Measurements from ENCODE around the gene TRIO.

DNA sequence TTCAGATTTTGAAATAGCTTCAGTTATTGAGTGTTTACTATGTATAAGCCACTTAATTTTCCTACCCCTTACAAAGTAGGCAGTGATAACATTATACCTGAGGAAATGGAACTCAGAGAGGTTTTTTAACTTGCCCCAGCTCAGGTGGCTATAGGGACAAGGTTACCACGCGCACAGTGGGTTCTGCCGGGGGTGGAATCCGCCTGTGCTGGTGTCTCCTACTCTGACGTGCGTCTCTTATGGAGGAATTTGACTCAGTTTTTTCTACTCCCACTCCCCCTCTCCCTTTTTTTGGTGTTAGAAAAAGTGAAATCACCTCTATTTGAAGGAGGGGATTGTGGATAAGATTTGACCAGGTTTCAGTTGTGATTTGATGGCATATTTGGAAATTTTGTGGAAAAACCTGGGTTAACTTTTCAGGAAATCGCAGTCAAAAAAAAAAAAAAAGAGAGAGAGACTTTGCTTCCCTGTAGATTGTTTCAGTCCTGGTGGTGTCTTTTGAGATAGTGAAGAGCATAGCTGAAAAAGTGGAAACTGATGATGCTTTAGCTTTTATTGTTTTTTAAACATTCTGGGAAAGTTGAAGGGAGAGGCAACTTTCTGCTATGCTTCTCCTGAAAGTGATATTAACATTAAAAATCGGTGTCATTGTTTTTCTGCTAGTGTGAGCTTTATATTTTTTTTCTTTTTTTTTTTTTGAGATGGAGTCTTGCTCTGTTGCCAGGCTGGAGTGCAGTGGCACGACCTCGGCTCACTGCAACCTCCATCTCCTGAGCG is 15.9 kb downstream of the TRIO start:
- TF ChIP-seq CTCF (tag by site-specific recombination; IDR thresholded peaks at IDR 0.05): no peak
- no peak for TF ChIP-seq ZNF394 (tag by site-specific recombination; IDR thresholded peaks at IDR 0.05; ENCODE audit: borderline replicate concordance)
- no peak for TF ChIP-seq KLF9 (tag by site-specific recombination; IDR thresholded peaks at IDR 0.05; ENCODE audit: low read depth)
- no peak for TF ChIP-seq ZNF175 (tag by site-specific recombination; IDR thresholded peaks at IDR 0.05)
- TF ChIP-seq ZNF24 (tag by site-specific recombination; IDR thresholded peaks at IDR 0.05): no peak
- no peak for TF ChIP-seq SP2 (tag by site-specific recombination; IDR thresholded peaks at IDR 0.05)
- no peak for TF ChIP-seq ZNF274 (IDR thresholded peaks at IDR 0.05; ENCODE audit: low read length)
- no peak for TF ChIP-seq ZNF274 (tag by site-specific recombination; IDR thresholded peaks at IDR 0.05; ENCODE audit: borderline replicate concordance)
- TF ChIP-seq, protein P1, sequence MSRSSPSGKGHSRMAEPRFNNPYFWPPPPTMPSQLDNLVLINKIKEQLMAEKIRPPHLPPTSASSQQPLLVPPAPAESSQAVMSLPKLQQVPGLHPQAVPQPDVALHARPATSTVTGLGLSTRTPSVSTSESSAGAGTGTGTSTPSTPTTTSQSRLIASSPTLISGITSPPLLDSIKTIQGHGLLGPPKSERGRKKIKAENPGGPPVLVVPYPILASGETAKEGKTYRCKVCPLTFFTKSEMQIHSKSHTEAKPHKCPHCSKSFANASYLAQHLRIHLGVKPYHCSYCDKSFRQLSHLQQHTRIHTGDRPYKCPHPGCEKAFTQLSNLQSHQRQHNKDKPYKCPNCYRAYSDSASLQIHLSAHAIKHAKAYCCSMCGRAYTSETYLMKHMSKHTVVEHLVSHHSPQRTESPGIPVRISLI (tag by site-specific recombination; IDR thresholded peaks at IDR 0.05): no peak
- no peak for TF ChIP-seq KLF16 (tag by site-specific recombination; IDR thresholded peaks at IDR 0.05)
- no peak for TF ChIP-seq ZBTB7A (tag by site-specific recombination; IDR thresholded peaks at IDR 0.05; ENCODE audit: low read depth)
- no peak for TF ChIP-seq PBX3 (CRISPR knock-in tag; IDR thresholded peaks at IDR 0.05)
- TF ChIP-seq ZFP41 (tag by site-specific recombination; IDR thresholded peaks at IDR 0.05; ENCODE audit: borderline replicate concordance): no peak
